Measurements from ENCODE around the gene SLC9A3.

Gene SLC9A3

GRCh38 chr5:496028-496427, 28.2 kb downstream of the SLC9A3 start:
- POLR2A ChIA-PET (ENCODE audit: low non-redundant PET), result no interaction called here

DNA sequence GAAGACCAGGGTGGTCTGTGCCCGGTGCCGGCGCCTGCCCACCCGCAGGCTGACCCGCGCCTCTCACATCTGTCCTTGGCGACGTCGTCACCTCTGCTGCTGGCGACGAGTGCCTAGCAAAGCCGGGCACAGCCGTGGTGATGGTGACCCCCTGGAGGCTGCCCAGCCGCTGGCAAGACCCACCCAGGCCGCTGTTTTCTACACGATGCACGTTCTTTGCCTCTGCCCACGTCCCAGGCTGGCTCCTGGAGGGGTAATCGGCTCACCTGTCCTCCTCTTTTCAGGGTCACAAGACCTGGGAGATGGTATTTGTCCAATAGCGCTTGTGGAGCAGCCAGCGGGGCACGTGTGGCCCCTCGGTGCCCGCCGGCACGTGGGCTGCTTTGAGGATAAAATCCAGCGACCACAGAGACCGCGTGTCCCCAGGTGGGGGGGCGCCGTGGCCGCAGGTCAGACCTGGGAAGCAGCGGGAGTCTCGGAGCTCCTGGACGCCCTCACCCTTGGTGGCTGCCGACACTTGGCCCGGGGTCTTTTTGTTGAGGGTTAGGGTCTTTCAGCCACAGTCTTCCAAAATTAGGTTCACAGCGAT, 29.5 kb downstream of the SLC9A3 start:
- DNase-seq (ENCODE audit: low spot score), result no peak
- no peak for TF ChIP-seq CTCF (conservative IDR thresholded peaks at IDR 0.05; ENCODE audit: low read depth)
- H3K27ac ChIP-seq, result no peak overlapping the region
- POLR2A ChIA-PET (ENCODE audit: low non-redundant PET), result no interaction called here
- CTCF ChIA-PET, result no interaction called here

More at GRCh38 chr5:496028-496427, 28.2 kb downstream of the SLC9A3 start:
- CTCF ChIA-PET, result no interaction called here
- H3K27ac ChIP-seq, result no peak overlapping the region
- DNase-seq (ENCODE audit: low spot score), result no peak
- TF ChIP-seq CTCF (conservative IDR thresholded peaks at IDR 0.05; ENCODE audit: low read depth), result no peak

- DNase-seq (ENCODE audit: low spot score), result no peak
- POLR2A ChIA-PET (ENCODE audit: low non-redundant PET), result no interaction called here
- no peak for TF ChIP-seq CTCF (conservative IDR thresholded peaks at IDR 0.05; ENCODE audit: low read depth)
- H3K27ac ChIP-seq, result no peak overlapping the region
- CTCF ChIA-PET, result no interaction called here
These were observed 30.5 kb downstream of the SLC9A3 start for GRCh38 chr5:493758-494157.

DNA sequence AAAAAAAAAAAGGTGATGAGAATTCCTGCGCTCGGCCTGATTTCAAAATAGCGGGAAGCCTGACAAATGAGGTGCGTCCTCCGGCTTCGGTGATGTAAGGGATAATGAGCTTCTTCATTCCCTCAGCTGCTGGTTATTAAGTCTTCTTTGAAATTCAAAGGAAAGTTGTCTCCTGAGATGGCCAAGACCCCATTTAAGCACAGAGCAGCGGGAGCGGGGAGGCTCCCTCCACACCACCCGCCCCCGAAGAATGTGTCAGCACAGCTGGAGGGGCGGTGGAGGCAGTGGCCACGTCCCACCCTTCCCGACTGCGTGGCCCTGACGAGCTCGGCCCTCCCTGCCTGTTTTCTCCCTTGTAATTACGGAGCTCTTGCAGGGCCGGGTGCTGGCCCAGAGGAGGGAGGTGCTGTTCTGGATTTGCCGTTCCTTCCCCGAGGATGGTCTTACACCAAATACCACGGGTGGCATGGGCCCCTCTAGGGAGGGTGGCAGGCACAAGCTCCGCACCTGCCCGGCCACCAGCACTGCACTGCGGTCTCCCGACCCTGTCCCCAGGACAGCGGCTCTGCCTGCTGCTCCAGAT, 31.0 kb downstream of the SLC9A3 start:
- CTCF ChIA-PET, result no interaction called here
- no peak for TF ChIP-seq CTCF (conservative IDR thresholded peaks at IDR 0.05; ENCODE audit: low read depth)

DNA sequence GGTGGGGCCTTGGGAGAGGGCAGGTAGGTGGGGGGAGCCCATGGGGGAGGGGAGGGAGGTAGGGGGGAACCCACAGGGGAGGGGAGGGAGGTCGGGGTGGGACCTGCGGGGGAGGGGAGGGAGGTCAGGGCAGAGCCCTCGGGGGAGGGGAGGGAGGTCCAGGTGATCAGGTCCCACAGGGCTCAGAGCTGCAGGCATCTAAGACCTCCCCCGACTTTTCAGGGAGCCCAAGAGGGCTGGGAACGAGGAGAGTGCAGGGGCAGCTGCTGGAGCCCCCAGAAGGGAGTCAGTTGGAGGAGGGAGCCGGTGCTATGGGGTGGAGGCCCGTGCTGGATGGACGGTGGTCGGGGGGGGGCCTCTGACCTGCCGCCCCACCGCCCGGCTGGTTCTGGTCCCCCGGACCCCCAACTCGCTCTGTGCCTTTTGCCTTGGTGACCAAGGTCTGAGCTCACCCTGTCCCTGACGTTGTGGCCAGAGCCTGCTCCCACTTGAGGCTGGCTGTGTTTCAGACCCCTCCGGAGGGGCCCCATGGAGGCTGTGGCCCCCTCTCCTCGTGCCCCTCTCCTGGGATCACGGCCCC, 31.8 kb downstream of the SLC9A3 start:
- POLR2A ChIA-PET (ENCODE audit: low non-redundant PET), result no interaction called here
- DNase-seq (ENCODE audit: low spot score), result no peak
- CTCF ChIA-PET, result no interaction called here
- no peak for TF ChIP-seq CTCF (conservative IDR thresholded peaks at IDR 0.05; ENCODE audit: low read depth)
- no peak overlapping the region for H3K27ac ChIP-seq

More for the DNA sequence above, 31.0 kb downstream of the SLC9A3 start:
- peak; percentile 26 for DNase-seq (ENCODE audit: low spot score)
- POLR2A ChIA-PET (ENCODE audit: low non-redundant PET), result no interaction called here
- no peak overlapping the region for H3K27ac ChIP-seq

DNA sequence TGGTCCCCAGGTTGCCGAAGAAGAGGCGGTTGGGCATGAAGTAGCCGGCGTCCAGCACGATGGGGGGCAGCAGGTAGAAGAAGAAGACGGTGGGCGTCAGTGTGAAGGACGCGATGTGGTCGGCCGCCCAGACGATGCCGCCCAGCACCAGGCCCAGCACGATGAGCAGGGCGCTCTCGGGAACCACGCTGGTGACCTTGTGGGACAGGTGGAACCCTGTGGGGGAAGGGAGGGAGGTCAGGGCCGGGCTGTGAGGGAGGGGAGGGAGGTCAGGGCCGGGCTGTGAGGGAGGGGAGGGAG, 32.4 kb downstream of the SLC9A3 start:
- CTCF ChIA-PET, result no interaction called here
- DNase-seq (ENCODE audit: low spot score), result no peak
- H3K27ac ChIP-seq, result no peak overlapping the region
- POLR2A ChIA-PET (ENCODE audit: low non-redundant PET), result no interaction called here
- no peak for TF ChIP-seq CTCF (conservative IDR thresholded peaks at IDR 0.05; ENCODE audit: low read depth)

All from RWPE1 (cell line).